Cardiac fibroblast (primary cell): ENCODE measurements around the gene ATP11A.

Source experiments
- DNase-seq, 2 donors: peaks; one replicate each; pipeline versions ENCODE4 v3.0.0 to v3.0.0-alpha.2; 2010; ENCODE audit warnings: low read depth in 2 of 2
- H3K4me3 ChIP-seq, 2 donors: replicated peaks in 1 of 2; 1 replicate in 1 of 2; 2 replicates in 1 of 2; pipeline ENCODE4 v1.5.1; 2011; ENCODE audit warnings: low read depth in 2 of 2, low read length in 2 of 2, mild to moderate bottlenecking in 2 of 2, moderate library complexity in 1 of 2
- TF ChIP-seq, protein P1 (sequence below): IDR thresholded peaks from one replicate; pipeline ENCODE4 v1.5.1; 2011; ENCODE audit warnings: low read depth, mild to moderate bottlenecking, low read length, inconsistent platforms

The ATP11A gene

DNA sequence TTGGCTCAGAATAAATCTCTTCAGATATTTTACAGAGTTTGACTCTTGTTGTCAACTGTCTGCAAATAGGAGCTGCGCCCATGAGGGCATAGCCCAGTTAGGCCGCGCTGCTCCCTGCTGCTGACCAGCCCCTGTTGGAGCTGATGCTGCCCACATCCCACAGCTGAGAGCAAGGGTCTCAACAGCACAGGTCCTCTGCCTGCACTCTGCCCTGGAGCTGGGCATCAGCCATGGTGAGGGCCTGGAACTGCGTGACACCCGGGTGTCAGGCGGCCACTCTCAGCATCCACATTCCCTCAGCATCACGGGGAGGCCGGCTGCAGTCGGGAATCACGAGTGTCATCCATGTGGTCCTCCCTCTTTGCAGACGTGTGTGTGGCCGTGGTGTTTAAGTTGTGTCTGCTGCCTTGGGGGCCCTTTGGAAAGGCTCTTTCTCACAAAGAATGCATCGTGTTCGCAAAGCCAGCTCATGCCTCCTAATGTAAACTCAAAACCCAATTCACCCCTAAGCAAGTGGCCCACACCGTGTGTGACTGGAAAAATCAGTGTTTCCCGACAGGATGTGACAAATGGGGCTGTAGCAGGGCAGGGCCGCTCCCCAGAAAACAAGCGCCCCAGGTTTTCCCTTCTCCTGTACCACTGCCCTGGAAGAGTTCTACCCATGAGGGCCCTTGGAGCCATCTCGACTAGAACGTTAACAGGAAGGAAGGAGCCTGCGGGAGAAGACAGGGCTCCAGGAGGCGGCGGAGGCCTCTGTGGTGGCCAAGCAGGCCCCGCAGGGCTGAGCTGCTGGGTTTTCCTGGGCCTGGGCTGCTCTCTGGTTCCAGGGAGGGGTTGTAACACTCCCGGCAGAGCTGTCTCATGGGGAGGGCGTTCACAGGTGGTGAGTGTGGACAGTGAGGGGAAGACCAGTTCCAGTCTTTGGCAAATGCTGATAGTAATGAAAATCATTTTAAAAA is 20.3 kb downstream of the ATP11A start:
- no peak overlapping the region for H3K4me3 ChIP-seq
- TF ChIP-seq, protein P1, sequence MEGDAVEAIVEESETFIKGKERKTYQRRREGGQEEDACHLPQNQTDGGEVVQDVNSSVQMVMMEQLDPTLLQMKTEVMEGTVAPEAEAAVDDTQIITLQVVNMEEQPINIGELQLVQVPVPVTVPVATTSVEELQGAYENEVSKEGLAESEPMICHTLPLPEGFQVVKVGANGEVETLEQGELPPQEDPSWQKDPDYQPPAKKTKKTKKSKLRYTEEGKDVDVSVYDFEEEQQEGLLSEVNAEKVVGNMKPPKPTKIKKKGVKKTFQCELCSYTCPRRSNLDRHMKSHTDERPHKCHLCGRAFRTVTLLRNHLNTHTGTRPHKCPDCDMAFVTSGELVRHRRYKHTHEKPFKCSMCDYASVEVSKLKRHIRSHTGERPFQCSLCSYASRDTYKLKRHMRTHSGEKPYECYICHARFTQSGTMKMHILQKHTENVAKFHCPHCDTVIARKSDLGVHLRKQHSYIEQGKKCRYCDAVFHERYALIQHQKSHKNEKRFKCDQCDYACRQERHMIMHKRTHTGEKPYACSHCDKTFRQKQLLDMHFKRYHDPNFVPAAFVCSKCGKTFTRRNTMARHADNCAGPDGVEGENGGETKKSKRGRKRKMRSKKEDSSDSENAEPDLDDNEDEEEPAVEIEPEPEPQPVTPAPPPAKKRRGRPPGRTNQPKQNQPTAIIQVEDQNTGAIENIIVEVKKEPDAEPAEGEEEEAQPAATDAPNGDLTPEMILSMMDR = no peak

DNA sequence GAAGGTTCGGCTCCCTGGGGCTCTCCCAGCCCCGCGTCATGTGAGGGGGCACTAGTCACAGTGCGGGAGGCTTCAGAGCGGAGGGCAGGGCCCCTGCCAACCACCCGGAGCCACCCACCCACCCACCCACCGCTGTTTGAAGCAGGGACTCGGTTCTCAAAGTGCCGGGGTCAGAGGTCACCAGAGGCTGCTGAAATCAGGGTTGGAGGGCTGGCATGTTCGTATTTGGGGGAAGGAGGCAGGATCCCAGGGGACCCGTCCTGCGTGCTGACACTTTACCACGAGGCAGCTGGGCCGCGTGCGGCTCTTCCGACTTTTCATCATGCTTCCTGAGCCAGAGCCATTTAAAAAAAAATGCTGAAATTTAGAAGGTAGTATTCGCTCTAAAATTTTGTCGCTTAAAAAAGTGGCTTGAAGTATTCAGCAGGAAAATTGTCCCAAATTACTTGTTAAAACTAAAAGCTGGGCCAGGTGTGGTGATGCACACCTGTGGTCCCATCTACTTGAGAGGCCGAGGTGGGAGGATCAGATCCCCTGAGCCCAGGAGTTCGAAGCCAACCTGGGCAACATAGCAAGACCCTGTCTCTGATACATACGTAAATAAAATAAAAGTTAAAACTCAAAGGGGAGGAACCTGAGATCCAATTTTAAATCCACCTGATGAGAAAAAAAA is 21.2 kb downstream of the ATP11A start:
- H3K4me3 ChIP-seq = peak overlapping the region; percentile 22 to 24
- DNase-seq = no peak
- TF ChIP-seq, protein P1 = no peak

More for the DNA sequence above, 20.3 kb downstream of the ATP11A start:
- no peak for DNase-seq

DNA sequence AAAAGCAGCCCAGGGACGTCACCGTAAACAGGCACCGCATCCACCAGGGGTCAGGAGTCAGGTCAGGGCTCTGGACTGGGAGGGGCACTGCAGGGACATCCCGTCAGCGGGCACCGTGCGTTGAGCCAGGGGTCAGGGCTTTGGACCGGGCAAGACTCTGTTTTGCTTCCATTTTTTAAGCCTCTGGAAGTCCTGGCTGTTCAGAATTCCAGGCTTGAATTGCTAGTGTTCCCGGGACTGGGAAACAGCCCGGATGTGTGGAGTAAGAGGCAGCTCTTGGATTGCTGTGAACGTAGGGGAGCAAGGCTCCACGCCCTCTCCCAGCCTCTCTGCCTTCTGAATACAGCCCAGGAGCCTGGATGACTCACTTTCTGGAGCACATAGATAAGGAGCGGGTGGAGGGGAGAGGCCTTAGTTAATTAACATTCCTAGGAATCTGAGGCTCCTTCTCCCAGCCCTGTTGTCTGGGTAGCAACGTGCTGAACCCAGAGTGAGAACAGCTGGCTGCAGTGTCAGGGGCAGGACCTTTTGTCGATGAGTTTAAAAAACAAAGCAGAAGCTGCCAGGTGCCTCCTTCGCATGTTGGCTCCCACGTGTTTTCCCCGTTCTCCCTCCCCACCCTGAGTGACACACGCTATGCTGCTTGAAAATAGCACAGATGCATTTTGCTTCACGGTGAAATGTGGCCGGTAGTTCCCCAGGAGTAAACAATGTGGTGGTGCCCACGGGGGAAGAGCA is 21.9 kb downstream of the ATP11A start:
- DNase-seq = peak; percentile 86 to 99
- H3K4me3 ChIP-seq = peak overlapping the region; percentile 22 to 24
- TF ChIP-seq, protein P1 = no peak

DNA sequence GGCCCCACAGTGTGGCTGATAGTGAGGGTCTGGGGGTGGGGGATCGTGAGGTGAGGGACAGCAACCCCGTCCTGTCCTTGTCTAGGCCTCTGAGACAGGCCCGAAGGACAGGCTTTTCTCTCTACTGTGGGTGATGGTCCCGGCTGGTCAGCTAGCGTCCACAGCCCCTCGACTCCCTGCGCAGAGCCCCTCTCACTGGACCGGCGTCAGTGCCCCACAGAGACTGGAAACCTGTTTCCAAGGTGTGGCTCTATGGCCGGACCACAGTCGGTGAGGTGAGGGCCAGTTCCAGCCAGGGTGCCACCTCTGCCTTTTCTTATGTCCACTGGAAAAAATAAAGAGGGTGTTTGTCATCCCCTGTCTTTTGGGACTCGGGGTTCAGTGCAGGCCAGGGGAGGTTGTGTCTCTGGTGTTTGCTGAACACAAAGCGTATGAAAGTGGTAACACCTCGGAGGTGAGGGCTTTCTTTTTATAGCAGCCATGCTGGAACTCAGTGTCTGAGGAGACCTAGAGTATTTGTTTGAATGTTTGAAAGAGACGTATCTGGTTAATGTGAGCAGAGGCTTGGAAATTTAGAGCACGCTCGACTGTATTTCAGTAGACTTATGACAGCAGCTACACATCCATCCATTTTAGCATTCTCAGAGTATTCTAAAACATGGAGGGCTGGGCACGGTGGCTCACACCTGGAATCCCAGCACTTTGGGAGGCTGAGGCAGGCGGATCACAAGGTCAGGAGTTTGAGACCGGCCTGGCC is 22.8 kb downstream of the ATP11A start:
- no peak overlapping the region for H3K4me3 ChIP-seq
- no peak for DNase-seq
- TF ChIP-seq, protein P1 = no peak

DNA sequence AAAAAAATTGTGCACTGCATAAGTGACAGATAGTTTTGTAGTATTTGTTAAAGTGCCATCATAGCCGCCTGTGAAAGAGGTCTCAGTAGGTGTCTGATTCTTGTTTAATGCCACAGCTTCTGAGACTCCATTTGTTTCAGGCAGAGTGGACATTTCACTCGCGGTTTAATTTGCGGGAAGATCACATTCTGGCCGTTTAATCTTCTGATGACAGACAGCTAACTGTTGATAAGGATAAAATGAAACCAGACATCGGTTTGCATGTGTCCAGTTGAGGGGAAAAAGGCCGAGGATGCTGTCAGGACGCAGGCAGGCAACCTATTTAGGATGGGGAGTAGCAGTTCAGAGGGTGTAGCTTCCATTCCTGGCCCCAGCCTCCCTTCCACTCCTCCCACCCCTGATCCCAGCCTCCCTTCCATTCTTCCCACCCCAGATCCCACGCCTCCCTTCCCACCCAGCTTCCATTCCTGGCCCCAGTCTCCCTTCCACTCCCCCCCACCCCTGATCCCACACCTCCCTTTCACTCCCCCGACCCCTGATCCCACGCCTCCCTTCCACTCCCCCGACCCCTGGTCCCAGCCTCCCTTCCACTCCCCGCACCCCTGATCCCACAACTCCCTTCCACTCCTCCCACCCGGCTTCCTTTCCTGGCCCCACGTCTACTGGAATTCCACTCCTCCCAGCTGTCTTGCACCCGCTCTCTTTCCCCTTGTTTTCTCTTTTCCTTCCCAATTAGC is 23.8 kb downstream of the ATP11A start:
- no peak for DNase-seq
- H3K4me3 ChIP-seq = no peak overlapping the region
- TF ChIP-seq, protein P1 = no peak
